Heart right ventricle (tissue), 16 donors: ENCODE data around the gene NKD2. TPM values are rescaled to one million over a fixed set of nuclear protein-coding genes. Genes with fewer than 3 reads are reported as not detected.

ENCODE experiments used
- ATAC-seq, 8 donors: fragments of 200-7000 bp; cut with Tn5 transposase; one replicate each; pipeline ENCODE4 v1.9.1; 2020; ENCODE audit warnings: mild to moderate bottlenecking in 8 of 8, moderate library complexity in 8 of 8, moderate number of reproducible peaks in 1 of 8
- DNase-seq, 2 donors: peaks; one replicate each; pipeline ENCODE4 v3.0.0-alpha.2; 2020
- H3K27ac ChIP-seq, 10 donors: fragments of 200-600 bp; sonication (generic) in 2 of 10; one replicate each; pipeline versions ENCODE4 v1.5.0 to v1.8.0; 2020 to 2022; ENCODE audit warnings: mild to moderate bottlenecking in 3 of 10
- H3K27me3 ChIP-seq, 7 donors: fragments of 200-600 bp; one replicate each; pipeline ENCODE4 v1.8.0; 2021 to 2022; ENCODE audit warnings: mild to moderate bottlenecking in 2 of 7
- H3K36me3 ChIP-seq, 9 donors: fragments of 200-600 bp; sonication (generic) in 1 of 9; one replicate each; pipeline versions ENCODE4 v1.5.0 to v1.8.0; 2020 to 2022; ENCODE audit warnings: mild to moderate bottlenecking in 2 of 9
- H3K4me1 ChIP-seq, 9 donors: fragments of 200-600 bp; sonication (generic) in 1 of 9; one replicate each; pipeline versions ENCODE4 v1.5.0 to v1.8.0; 2020 to 2022; ENCODE audit warnings: mild to moderate bottlenecking in 4 of 9
- H3K4me3 ChIP-seq, 10 donors: fragments of 200-600 bp; sonication (generic) in 2 of 10; one replicate each; pipeline versions ENCODE4 v1.5.0 to v1.8.0; 2020 to 2022; ENCODE audit warnings: mild to moderate bottlenecking in 7 of 10, moderate library complexity in 2 of 10
- H3K9me3 ChIP-seq, 11 donors: fragments of 200-600 bp in 10 of 11; sonication (generic) in 2 of 11; one replicate each; pipeline versions ENCODE4 v1.5.0 to v1.8.0; 2013 to 2022; ENCODE audit warnings: mild to moderate bottlenecking in 2 of 11, control low read depth in 1 of 11, moderate library complexity in 1 of 11
- WGBS, 2 donors: extraction: QIAGEN DNeasy Blood & Tissue Kit; methylation state at CpG; one replicate each; pipeline ENCODE4 v1.1.7; 2013; ENCODE audit warnings: inconsistent platforms in 1 of 2; 5-methylcytosine and 5-hydroxymethylcytosine counted together
- intact Hi-C, 10 donors: fragments of 100-400 bp; cut with DNase I; formaldehyde crosslinking; loops; one replicate each; pipeline versions ENCODE4 v1.11.1 to v1.14.2; 2022
- polyA plus RNA-seq, 2 donors: library from polyadenylated mRNA; stranded (reverse); fragments of 200-250 nt; gene quantifications; one replicate each; pipeline ENCODE4 v1.2.3, GENCODE V29; 2013
- total RNA-seq, 10 donors: library from RNA; stranded (reverse); fragmentation: NEBNext Ultra II Directional in 3 of 10; extraction: Animal tissue kit (Norgen Biotek cat#: 25700) in 3 of 10; gene quantifications; one replicate each; pipeline versions ENCODE4 v1.2.1 to v1.2.4, GENCODE V29; 2021 to 2023
- TF ChIP-seq, protein P1 (sequence below), 9 donors: fragments of 200-600 bp; sonication (generic) in 2 of 9; IDR thresholded peaks; one replicate each; pipeline versions ENCODE4 v1.5.0 to v1.8.0; 2021 to 2022; ENCODE audit warnings: antibody characterized with exemption in 9 of 9, mild to moderate bottlenecking in 5 of 9, moderate library complexity in 1 of 9
- donor health status: Arrhythmogenic right ventricular cardiomyopathy.
- donor health status: ischemic (EF 13 %, LVEDD 7.1; RV severe dilation, severe dysfunction).
- donor health status: healthy with polysubstance abuse.
- donor health status: DM: no; HTN: yes; CAD: no.
- donor health status: DM: no; HTN: no; CAD: no.
- donor health status: ischemic (EF 25% LVEDD 6.9; RV normal size, moderate dysfunction).
- donor health status: ischemic (EF 25% LVEDD 5.7; RV mildly dilated, moderate dysfunction).
- donor health status: healthy.
- donor health status: DM: yes; HTN: yes; CAD: no.
- donor health status: Ischemic cardiomyopathy.
- donor health status: ischemic (EF 35%, LVEDD 5.7; RV mildly dilated, moderate dysfunction).
- donor health status: nonischemic (EF 11% LVEDD 7.7; RV severe dilation, severe dysfunction).
- donor health status: DM: yes; HTN: yes; CAD: no.
- donor health status: PGD.
- donor health status: ischemic (EF 29% LVEDD 5.4; RV normal size, mild dysfunction).
- donor health status: nonischemic (EF 23%, LVEDD 6.1; RV moderate dilation, normal function).

The NKD2 gene
- total and polyA plus RNA-seq, 12 donors, result 0.31 to 12.7 (median 1.8) TPM

DNA sequence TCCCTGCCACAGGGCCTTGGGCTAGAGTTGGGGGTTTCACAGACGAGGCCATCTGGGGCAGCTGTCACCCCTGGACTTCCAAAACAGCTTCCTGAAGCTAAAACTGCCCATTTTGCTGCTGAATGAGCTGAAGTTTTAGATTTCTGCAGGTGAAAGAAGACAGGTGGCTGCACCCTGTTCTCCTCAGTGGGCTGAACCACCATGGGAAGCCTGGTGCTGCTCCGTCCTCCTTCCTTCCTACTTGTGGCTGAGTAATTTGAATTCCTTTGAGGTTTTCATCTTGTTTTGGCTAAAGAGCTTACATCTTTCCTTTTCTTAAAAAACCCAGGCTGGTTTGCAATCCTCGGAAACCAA lies 5.3 kb downstream of the NKD2 start:
- no peak overlapping the region for H3K27ac ChIP-seq
- peaks cover 5 to 27% (median 17%) of the 10 kb centered on the region in 9 donors for H3K4me1 ChIP-seq
- TF ChIP-seq, protein P1, sequence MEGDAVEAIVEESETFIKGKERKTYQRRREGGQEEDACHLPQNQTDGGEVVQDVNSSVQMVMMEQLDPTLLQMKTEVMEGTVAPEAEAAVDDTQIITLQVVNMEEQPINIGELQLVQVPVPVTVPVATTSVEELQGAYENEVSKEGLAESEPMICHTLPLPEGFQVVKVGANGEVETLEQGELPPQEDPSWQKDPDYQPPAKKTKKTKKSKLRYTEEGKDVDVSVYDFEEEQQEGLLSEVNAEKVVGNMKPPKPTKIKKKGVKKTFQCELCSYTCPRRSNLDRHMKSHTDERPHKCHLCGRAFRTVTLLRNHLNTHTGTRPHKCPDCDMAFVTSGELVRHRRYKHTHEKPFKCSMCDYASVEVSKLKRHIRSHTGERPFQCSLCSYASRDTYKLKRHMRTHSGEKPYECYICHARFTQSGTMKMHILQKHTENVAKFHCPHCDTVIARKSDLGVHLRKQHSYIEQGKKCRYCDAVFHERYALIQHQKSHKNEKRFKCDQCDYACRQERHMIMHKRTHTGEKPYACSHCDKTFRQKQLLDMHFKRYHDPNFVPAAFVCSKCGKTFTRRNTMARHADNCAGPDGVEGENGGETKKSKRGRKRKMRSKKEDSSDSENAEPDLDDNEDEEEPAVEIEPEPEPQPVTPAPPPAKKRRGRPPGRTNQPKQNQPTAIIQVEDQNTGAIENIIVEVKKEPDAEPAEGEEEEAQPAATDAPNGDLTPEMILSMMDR (IDR thresholded peaks at IDR 0.05), result no peak
- DNase-seq, result no peak
- no peaks in the 10 kb centered on the region for H3K36me3 ChIP-seq
- no peak overlapping the region for H3K4me3 ChIP-seq
- intact Hi-C loops, result loop anchor here in 1 of 10 donors (10.0 kb wide), 1 partner anchor 131 kb away; no protein-coding TSS in a partner anchor
- peaks cover 0 to 31% (median 15%) of the 10 kb centered on the region in 7 donors for H3K27me3 ChIP-seq
- H3K9me3 ChIP-seq, result no peaks in the 10 kb centered on the region
- ATAC-seq, result no peak
- 91% methylated on average over 3 of the region's 3 CpGs for WGBS, 2 donors

DNA sequence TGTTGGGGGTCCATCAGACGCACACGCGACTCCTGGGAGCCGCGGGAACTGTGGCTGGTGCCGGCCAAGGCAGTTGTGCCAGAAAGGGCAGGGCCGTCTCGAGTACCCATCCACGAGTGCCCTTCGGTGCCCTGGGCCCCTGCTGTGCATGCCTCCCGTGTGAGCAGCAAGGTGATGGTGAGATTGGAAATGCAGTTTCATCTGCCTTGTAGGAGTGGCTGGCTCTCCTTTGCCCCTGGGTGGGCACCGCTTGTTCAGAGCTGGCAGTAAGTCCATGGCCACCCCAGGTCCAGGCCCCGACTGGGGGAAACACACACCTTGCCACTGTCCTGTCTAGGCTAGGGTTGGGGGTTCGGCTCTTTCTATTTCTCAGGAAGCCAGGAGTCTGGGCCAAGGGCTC lies 5.7 kb downstream of the NKD2 start:
- DNase-seq (no peak), ATAC-seq (no peak)
- H3K4me1 ChIP-seq, result peaks cover 4 to 23% (median 14%) of the 10 kb centered on the region in 9 donors
- WGBS, 2 donors, result 88 to 89% methylated on average over 14 of the region's 14 CpGs
- H3K9me3 ChIP-seq, result no peaks in the 10 kb centered on the region
- H3K27ac ChIP-seq, result no peak overlapping the region
- peaks cover 0 to 27% (median 10%) of the 10 kb centered on the region in 7 donors for H3K27me3 ChIP-seq
- no peaks in the 10 kb centered on the region for H3K36me3 ChIP-seq
- TF ChIP-seq, protein P1 (IDR thresholded peaks at IDR 0.05), result no peak
- intact Hi-C loops, result loop anchor here in 1 of 10 donors (10.0 kb wide), 1 partner anchor 130 kb away; no protein-coding TSS in a partner anchor
- no peak overlapping the region for H3K4me3 ChIP-seq

DNA sequence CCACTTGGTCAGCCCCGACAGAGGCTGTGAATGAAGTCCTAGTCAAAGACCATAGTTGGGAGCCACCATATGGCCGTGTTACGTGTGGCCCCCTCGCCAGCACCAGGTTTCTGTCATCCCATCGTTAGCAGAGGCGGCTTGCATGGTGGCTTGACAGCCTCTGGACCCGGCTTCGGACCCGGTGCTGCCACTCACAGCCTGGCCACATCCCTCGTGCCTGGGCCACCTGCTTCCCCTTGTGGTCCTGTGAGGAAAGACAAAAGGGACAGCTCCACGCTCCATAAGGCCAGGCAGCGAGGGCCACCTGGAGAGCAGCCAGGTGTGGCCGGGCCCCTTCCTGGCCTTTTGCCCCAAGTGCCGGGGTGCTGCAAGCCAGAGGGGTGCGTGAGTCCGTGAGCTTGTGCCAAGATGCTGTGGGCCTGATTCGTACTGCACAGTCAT lies 6.2 kb downstream of the NKD2 start:
- no peak for DNase-seq
- no peaks in the 10 kb centered on the region for H3K9me3 ChIP-seq
- intact Hi-C loops, result loop anchor here in 1 of 10 donors (10.0 kb wide), 1 partner anchor 130 kb away; no protein-coding TSS in a partner anchor
- H3K36me3 ChIP-seq, result no peaks in the 10 kb centered on the region
- ATAC-seq, result no peak
- no peak overlapping the region for H3K27ac ChIP-seq
- TF ChIP-seq, protein P1 (IDR thresholded peaks at IDR 0.05), result no peak
- no peak overlapping the region for H3K4me3 ChIP-seq
- peaks cover 0 to 22% (median 6%) of the 10 kb centered on the region in 7 donors for H3K27me3 ChIP-seq
- WGBS, 2 donors, result 54 to 57% methylated on average over 17 of the region's 17 CpGs
- peaks cover 0 to 18% (median 10%) of the 10 kb centered on the region in 9 donors for H3K4me1 ChIP-seq

DNA sequence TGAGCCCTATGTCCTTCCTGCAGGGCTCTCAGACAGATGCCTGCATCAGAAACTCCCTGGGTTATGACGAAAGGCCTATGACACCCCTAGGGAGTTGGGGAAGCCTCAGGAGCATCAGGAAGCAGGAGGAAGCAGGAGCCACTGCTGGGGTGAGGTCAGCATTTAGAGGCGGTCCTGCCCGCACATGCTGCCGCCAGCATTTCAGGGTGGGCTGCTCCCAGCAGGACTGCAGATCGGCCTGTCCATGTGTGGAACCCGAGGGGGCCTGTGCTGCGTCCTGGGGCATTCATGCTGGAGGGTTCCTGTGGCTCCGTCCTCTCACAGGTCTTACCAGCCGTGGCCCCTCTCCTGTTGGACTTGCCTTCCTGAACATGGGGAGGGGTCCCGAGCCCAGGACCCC lies 6.9 kb downstream of the NKD2 start:
- H3K27ac ChIP-seq, result no peak overlapping the region
- H3K36me3 ChIP-seq, result no peaks in the 10 kb centered on the region
- no peak overlapping the region for H3K4me3 ChIP-seq
- TF ChIP-seq, protein P1 (IDR thresholded peaks at IDR 0.05), result no peak
- intact Hi-C loops, result loop anchor here in 1 of 10 donors (10.0 kb wide), 1 partner anchor 129 kb away; no protein-coding TSS in a partner anchor
- DNase-seq, result no peak
- WGBS, 2 donors, result 82 to 85% methylated on average over 10 of the region's 10 CpGs
- no peaks in the 10 kb centered on the region for H3K9me3 ChIP-seq
- peaks cover 0 to 11% (median 4%) of the 10 kb centered on the region in 9 donors for H3K4me1 ChIP-seq
- ATAC-seq, result no peak
- peaks cover 0 to 15% (median 0%) of the 10 kb centered on the region in 7 donors for H3K27me3 ChIP-seq
